Measurements from ENCODE around the gene CTNNBL1. TPM values are rescaled to one million over a fixed set of nuclear protein-coding genes. Genes with fewer than 3 reads are reported as not detected.

CTNNBL1 gene
- total RNA-seq, 2 donors from 2014 or later: 29.9 to 39.9 TPM

DNA sequence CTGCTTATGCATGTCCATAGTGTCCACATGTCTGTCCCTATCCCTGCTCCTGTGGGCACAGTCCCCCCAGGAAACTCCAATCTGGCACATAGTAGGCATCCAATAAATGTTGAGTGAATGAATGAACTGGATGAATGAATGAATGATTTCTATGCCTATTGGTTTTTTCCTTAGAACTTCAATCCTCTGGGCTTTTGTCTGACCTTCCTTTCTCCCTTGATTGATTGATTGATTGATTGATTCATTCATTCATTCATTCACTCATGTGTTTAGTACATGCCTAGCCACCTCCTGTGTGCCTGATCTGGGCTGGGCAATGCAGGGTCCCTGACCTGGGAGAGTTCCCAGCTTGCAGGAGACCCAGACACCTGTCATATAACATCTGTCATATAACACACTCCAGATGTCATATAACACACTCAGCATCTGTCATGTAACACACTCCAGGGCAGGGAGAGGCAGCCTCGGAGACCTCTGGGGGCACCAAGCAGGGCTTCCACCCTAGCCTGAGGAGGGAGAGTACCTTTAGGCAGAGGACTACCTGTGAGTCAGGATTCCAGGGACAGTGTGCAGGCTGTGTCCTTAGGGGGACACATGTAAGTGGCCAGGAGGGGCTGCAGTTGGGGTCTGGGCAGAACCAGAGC is 227.0 kb downstream of the CTNNBL1 start:
- TF ChIP-seq, protein P1, sequence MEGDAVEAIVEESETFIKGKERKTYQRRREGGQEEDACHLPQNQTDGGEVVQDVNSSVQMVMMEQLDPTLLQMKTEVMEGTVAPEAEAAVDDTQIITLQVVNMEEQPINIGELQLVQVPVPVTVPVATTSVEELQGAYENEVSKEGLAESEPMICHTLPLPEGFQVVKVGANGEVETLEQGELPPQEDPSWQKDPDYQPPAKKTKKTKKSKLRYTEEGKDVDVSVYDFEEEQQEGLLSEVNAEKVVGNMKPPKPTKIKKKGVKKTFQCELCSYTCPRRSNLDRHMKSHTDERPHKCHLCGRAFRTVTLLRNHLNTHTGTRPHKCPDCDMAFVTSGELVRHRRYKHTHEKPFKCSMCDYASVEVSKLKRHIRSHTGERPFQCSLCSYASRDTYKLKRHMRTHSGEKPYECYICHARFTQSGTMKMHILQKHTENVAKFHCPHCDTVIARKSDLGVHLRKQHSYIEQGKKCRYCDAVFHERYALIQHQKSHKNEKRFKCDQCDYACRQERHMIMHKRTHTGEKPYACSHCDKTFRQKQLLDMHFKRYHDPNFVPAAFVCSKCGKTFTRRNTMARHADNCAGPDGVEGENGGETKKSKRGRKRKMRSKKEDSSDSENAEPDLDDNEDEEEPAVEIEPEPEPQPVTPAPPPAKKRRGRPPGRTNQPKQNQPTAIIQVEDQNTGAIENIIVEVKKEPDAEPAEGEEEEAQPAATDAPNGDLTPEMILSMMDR (IDR thresholded peaks at IDR 0.05): no peak
- no peak overlapping the region for H3K4me3 ChIP-seq
- H3K36me3 ChIP-seq: no peaks in the 10 kb centered on the region
- no peaks in the 10 kb centered on the region for H3K9me3 ChIP-seq
- no peak overlapping the region for H3K27ac ChIP-seq
- no peaks in the 10 kb centered on the region for H3K27me3 ChIP-seq
- no peak for DNase-seq (ENCODE audit: low spot score)
- H3K4me1 ChIP-seq: peaks cover 0 to 26% of the 10 kb centered on the region in 2 donors

DNA sequence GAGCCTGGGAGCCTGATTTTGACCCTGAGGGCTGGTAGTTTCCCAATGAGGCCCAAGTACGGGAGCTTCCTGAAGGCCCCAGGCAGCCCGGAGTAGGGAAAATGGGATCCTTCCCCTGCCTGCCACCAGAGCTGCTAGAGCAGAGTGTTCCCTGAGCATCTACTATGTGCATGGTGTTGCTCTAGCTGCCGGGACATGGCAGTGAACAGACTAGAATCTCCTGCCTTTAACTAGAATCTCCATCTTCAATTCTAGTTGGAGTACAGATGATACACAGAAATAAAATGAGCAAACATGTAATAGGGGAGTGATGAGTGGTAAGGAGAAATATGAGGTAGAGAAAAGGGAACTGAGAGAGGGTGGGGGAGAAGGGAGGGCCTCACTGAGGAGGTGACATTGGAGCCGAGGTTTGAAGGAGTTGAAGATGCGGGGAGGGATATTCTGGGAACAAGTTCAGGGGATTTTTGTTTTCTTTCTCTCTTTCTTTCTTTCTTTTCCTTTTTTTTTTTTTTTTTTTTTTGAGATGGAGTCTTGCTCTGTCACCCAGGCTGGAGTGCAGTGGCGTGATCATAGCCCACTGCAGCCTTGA is 227.6 kb downstream of the CTNNBL1 start:
- H3K36me3 ChIP-seq: no peaks in the 10 kb centered on the region
- DNase-seq (ENCODE audit: low spot score): no peak
- H3K27me3 ChIP-seq: no peaks in the 10 kb centered on the region
- H3K9me3 ChIP-seq: no peaks in the 10 kb centered on the region
- H3K27ac ChIP-seq: no peak overlapping the region
- H3K4me1 ChIP-seq: peaks cover 0 to 22% of the 10 kb centered on the region in 2 donors
- TF ChIP-seq, protein P1 (IDR thresholded peaks at IDR 0.05): no peak
- H3K4me3 ChIP-seq: no peak overlapping the region

Other genes with a start within 250 kb of the CTNNBL1 start
- gene NNAT, start 172.8 kb upstream of the CTNNBL1 start, total RNA-seq: 1 to 10 TPM in 1 of 2 donors, under 1 TPM in 1; 0.78 to 2.6 TPM
- gene BLCAP, start 166.2 kb upstream of the CTNNBL1 start, total RNA-seq: 10 to 100 TPM; 66.6 to 78.7 TPM
- gene VSTM2L, start 209.1 kb downstream of the CTNNBL1 start, total RNA-seq: 100 to 1,000 TPM in 1 of 2 donors, 10 to 100 TPM in 1; 97.4 to 303 TPM

Data from right atrium auricular region (tissue), 2 donors.